Upper lobe of right lung (tissue), 1 donor: ENCODE measurements around the gene PTBP3. TPM values are rescaled to one million over a fixed set of nuclear protein-coding genes. Genes with fewer than 3 reads are reported as not detected.

Experiments
- ATAC-seq: fragments of 200-7000 bp; cut with Tn5 transposase; one replicate; pipeline ENCODE4 v1.9.1; 2020; ENCODE audit warnings: mild to moderate bottlenecking, moderate library complexity
- DNase-seq: peaks from one replicate; pipeline ENCODE4 v3.0.0-alpha.2; 2020
- H3K27ac ChIP-seq: fragments of 200-600 bp; one replicate; pipeline ENCODE4 v1.8.0; 2022
- H3K27me3 ChIP-seq: fragments of 200-600 bp; one replicate; pipeline ENCODE4 v1.8.0; 2022; ENCODE audit warnings: mild to moderate bottlenecking
- H3K36me3 ChIP-seq: fragments of 200-600 bp; one replicate; pipeline ENCODE4 v1.8.0; 2022
- H3K4me1 ChIP-seq: fragments of 200-600 bp; one replicate; pipeline ENCODE4 v1.8.0; 2022
- H3K4me3 ChIP-seq: fragments of 200-600 bp; one replicate; pipeline ENCODE4 v1.8.0; 2022; ENCODE audit warnings: mild to moderate bottlenecking
- H3K9me3 ChIP-seq: fragments of 200-600 bp; one replicate; pipeline ENCODE4 v1.8.0; 2022
- intact Hi-C: fragments of 100-400 bp; cut with DNase I; formaldehyde crosslinking; loops from one replicate; pipeline ENCODE4 v1.11.0; 2022
- total RNA-seq: library from RNA; stranded (reverse); fragmentation: NEBNext Ultra II Directional; extraction: Animal tissue kit (Norgen Biotek cat#: 25700); gene quantifications from one replicate; pipeline ENCODE4 v1.2.1, GENCODE V29; 2021
- TF ChIP-seq, protein P1 (sequence below): fragments of 200-600 bp; IDR thresholded peaks from one replicate; pipeline ENCODE4 v1.8.0; 2022; ENCODE audit warnings: antibody characterized with exemption
- donor health status: DM: no; HTN: yes; CAD: no; lungs with severe emphysema.

Gene PTBP3
- total RNA-seq, 1 donor from 2014 or later: 77.6 TPM

DNA sequence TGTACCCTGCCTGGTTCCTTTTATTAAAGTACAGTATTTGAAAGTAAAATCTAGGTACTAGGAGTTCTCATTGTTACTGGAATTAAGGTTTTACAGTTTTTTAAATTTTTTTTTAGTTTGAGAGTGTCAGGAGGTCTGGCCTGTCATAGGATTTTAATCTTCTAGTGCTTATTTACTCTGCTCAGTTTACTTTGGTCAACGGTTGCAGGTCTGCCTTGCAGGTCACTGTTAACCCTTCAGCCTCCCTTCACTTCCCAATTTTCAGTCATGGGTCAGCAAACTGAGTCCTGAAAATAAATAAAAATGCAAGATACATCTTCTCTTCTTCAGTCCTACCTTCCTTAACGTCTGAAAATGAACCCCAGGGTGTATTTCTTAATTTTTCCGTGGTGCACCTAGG lies 18.8 kb upstream of the PTBP3 start:
- Histone ChIP-seq H3K4me1 (no peaks in the 10 kb centered on the region), H3K27me3 (no peaks in the 10 kb centered on the region), H3K27ac (no peak overlapping the region), H3K9me3 (no peaks in the 10 kb centered on the region), H3K4me3 (no peak overlapping the region), H3K36me3 (no peaks in the 10 kb centered on the region)
- intact Hi-C loops: no loop called here
- ATAC-seq: no peak
- DNase-seq: no peak
- TF ChIP-seq, protein P1, sequence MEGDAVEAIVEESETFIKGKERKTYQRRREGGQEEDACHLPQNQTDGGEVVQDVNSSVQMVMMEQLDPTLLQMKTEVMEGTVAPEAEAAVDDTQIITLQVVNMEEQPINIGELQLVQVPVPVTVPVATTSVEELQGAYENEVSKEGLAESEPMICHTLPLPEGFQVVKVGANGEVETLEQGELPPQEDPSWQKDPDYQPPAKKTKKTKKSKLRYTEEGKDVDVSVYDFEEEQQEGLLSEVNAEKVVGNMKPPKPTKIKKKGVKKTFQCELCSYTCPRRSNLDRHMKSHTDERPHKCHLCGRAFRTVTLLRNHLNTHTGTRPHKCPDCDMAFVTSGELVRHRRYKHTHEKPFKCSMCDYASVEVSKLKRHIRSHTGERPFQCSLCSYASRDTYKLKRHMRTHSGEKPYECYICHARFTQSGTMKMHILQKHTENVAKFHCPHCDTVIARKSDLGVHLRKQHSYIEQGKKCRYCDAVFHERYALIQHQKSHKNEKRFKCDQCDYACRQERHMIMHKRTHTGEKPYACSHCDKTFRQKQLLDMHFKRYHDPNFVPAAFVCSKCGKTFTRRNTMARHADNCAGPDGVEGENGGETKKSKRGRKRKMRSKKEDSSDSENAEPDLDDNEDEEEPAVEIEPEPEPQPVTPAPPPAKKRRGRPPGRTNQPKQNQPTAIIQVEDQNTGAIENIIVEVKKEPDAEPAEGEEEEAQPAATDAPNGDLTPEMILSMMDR: no peak

DNA sequence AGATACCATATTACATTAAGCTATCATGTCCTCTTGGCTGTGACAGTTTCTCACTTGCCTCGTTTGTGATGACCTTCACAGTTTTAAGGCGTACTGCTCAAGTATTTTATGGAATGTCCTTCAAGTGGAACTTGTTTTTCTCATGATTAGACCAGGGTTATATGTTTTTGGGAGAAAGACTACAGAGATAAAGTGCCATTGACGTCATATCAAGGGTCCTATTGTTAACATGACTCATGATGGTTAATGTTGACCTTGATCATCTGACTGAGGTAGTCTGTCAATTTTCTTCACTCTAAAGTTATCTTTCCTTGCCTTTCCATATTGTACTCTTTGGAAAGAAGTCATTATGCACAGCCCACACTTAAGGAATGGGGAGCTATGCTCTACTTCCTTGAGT lies 17.8 kb upstream of the PTBP3 start:
- Histone ChIP-seq H3K4me1 (no peaks in the 10 kb centered on the region), H3K4me3 (no peak overlapping the region), H3K27ac (no peak overlapping the region), H3K9me3 (no peaks in the 10 kb centered on the region), H3K27me3 (no peaks in the 10 kb centered on the region), H3K36me3 (no peaks in the 10 kb centered on the region)
- ATAC-seq: no peak
- TF ChIP-seq, protein P1: no peak
- intact Hi-C loops: no loop called here
- DNase-seq: no peak

DNA sequence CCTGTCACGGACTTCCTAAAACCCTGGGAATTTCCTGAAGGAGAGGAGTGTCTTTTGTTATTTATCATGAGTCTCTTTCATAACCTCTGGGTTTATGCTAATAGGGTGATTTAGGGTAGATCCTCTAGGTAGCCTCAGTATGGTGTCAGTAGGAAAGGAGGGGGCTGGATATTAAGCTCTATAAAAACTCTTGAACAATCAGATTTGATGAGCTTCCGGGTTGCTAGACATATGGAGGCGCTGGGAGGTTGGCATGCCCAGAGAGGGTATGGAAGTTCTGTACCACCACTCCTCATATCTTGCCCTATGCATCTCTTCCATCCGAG lies 15.6 kb upstream of the PTBP3 start:
- TF ChIP-seq, protein P1: no peak
- Histone ChIP-seq H3K36me3 (no peaks in the 10 kb centered on the region), H3K4me3 (peak overlapping the region; percentile 46), H3K27me3 (no peaks in the 10 kb centered on the region), H3K27ac (no peak overlapping the region), H3K4me1 (no peaks in the 10 kb centered on the region), H3K9me3 (no peaks in the 10 kb centered on the region)
- DNase-seq: no peak
- intact Hi-C loops: no loop called here
- no peak for ATAC-seq

DNA sequence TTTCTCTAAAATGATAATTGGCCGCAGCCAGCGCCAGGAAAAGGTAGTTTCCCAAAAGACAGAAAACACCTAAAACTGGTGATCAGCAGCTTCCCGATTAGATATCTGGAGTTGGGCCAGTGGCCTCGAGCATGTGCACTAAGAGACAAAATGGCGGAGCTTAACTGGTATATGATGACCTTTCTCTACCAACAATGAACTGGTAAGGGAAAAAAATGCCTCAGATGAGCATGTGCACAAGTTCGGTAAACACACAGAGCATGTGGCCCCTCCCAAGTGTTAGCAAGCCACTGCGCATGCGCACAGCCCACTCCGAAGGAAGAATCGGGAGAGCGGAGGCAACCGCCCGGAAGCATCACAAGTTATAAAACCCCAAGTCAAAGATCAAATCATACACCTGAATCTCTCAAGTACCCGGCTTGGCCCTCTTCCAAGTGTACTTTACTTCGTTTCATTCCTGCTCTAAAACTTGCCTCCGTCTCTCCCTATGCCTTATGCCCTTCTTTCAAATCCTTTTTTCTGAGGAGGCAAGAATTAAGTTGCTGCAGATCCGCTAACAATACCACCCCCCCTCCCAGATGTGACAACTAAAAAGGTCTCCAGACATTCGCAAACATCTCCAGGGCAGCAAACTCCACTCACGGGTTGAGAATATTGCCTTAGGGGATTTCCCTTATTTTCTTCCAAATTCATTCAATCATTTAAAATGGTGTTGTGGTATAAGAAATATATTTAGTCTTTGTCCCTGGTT lies 15.0 kb upstream of the PTBP3 start:
- Histone ChIP-seq H3K27me3 (no peaks in the 10 kb centered on the region), H3K4me3 (peak overlapping the region; percentile 46), H3K27ac (no peak overlapping the region), H3K4me1 (no peaks in the 10 kb centered on the region), H3K9me3 (no peaks in the 10 kb centered on the region), H3K36me3 (no peaks in the 10 kb centered on the region)
- DNase-seq (peak; percentile 92), ATAC-seq (peak; percentile 88)
- intact Hi-C loops: no loop called here
- TF ChIP-seq, protein P1: no peak

- no peak for ATAC-seq
- Histone ChIP-seq H3K4me1 (no peaks in the 10 kb centered on the region), H3K9me3 (no peaks in the 10 kb centered on the region), H3K36me3 (no peaks in the 10 kb centered on the region), H3K4me3 (no peak overlapping the region), H3K27ac (no peak overlapping the region), H3K27me3 (no peaks in the 10 kb centered on the region)
- DNase-seq: no peak
- intact Hi-C loops: no loop called here
- TF ChIP-seq, protein P1: no peak
These were observed 8.3 kb upstream of the PTBP3 start for GRCh38 chr9:112341730-112342129.

DNA sequence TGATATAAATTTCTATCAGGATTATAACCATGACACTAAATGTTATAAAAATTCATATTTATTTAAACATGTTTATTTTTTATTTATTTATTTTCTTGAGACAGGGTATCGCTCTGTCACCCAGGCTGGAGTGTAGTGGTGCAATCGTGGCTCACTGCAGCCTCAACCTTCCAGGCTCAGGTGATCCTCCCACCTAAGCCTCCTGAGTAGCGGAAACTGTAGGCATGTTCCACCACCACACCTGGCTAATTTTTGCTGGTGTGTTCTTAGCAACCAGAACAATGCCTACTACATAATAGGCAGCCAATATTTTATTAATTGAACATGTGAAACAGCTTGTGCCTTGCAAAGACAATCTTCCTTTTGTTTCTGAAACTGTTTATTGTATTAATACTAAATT lies 6.5 kb upstream of the PTBP3 start:
- ATAC-seq: no peak
- TF ChIP-seq, protein P1: no peak
- Histone ChIP-seq H3K36me3 (no peaks in the 10 kb centered on the region), H3K9me3 (no peaks in the 10 kb centered on the region), H3K4me3 (no peak overlapping the region), H3K27me3 (no peaks in the 10 kb centered on the region), H3K27ac (no peak overlapping the region), H3K4me1 (no peaks in the 10 kb centered on the region)
- DNase-seq: no peak
- intact Hi-C loops: no loop called here
